Thyroid gland (tissue), 4 donors: ENCODE data around the gene CA7. TPM values are rescaled to one million over a fixed set of nuclear protein-coding genes. Genes with fewer than 3 reads are reported as not detected.

Source experiments
- DNase-seq, 2 donors: peaks; one replicate each; pipeline ENCODE4 v3.0.0-alpha.2; 2019
- H3K27ac ChIP-seq, 3 donors: fragments of 200-600 bp; sonication (generic); 1 replicate in 2 of 3; 2 replicates in 1 of 3; pipeline ENCODE4 v1.5.1; 2016 to 2019; ENCODE audit warnings: mild to moderate bottlenecking in 1 of 3, moderate library complexity in 1 of 3
- H3K27me3 ChIP-seq: fragments of 200-600 bp; sonication (generic); one replicate; pipeline ENCODE4 v1.5.1; 2019
- H3K36me3 ChIP-seq, 2 donors: fragments of 200-600 bp; sonication (generic); one replicate each; pipeline ENCODE4 v1.5.1; 2016 to 2019
- H3K4me1 ChIP-seq, 2 donors: fragments of 200-600 bp; sonication (generic); one replicate each; pipeline ENCODE4 v1.5.1; 2017 to 2019
- H3K4me3 ChIP-seq, 3 donors: fragments of 200-600 bp; sonication (generic); replicated peaks in 1 of 3; 1 replicate in 2 of 3; 2 replicates in 1 of 3; pipeline ENCODE4 v1.5.1; 2016; ENCODE audit warnings: mild to moderate bottlenecking in 1 of 3
- H3K9me3 ChIP-seq: fragments of 200-600 bp; sonication (generic); one replicate; pipeline ENCODE4 v1.5.1; 2017
- POLR2A ChIP-seq, 2 donors: fragments of 450-650 bp; IDR thresholded peaks; one replicate each; pipeline ENCODE4 v1.6.1; 2017; ENCODE audit warnings: antibody characterized with exemption in 2 of 2, mild to moderate bottlenecking in 2 of 2, moderate library complexity in 1 of 2
- WGBS, 2 donors: methylation state at CpG; one replicate each; pipeline ENCODE4 v1.1.5; 2017; 5-methylcytosine and 5-hydroxymethylcytosine counted together
- intact Hi-C: fragments of 100-400 bp; cut with DNase I; formaldehyde crosslinking; loops from one replicate; pipeline ENCODE4 v1.15.1; 2023
- total RNA-seq, 4 donors: library from RNA; depleted of rRNA; stranded (reverse); fragments of >200 nt; gene quantifications; one replicate each; pipeline ENCODE4 v1.2.3, GENCODE V29; 2016
- TF ChIP-seq, protein P1 (sequence below), 6 experiments: fragments of 200-600 bp in 3 of 6; fragments of 450-650 bp in 3 of 6; sonication (generic) in 3 of 6; IDR thresholded peaks; one replicate each; pipeline ENCODE4 v1.5.1; 2016 to 2019; ENCODE audit warnings: antibody characterized with exemption in 6 of 6, mild to moderate bottlenecking in 2 of 6, inconsistent platforms in 1 of 6, moderate library complexity in 1 of 6

CA7 gene
- total RNA-seq, 4 donors from 2014 or later = 0.46 TPM; not detected in 3

GRCh38 chr16:66871840-66872239 is 27.6 kb downstream of the CA7 start:
- Histone ChIP-seq H3K27me3 (no peaks in the 10 kb centered on the region), H3K4me1 (peaks cover 19 to 23% of the 10 kb centered on the region in 2 donors), H3K9me3 (no peaks in the 10 kb centered on the region), H3K4me3 (no peak overlapping the region), H3K27ac (no peak overlapping the region), H3K36me3 (no peaks in the 10 kb centered on the region)
- no peak for DNase-seq
- TF ChIP-seq, protein P1, sequence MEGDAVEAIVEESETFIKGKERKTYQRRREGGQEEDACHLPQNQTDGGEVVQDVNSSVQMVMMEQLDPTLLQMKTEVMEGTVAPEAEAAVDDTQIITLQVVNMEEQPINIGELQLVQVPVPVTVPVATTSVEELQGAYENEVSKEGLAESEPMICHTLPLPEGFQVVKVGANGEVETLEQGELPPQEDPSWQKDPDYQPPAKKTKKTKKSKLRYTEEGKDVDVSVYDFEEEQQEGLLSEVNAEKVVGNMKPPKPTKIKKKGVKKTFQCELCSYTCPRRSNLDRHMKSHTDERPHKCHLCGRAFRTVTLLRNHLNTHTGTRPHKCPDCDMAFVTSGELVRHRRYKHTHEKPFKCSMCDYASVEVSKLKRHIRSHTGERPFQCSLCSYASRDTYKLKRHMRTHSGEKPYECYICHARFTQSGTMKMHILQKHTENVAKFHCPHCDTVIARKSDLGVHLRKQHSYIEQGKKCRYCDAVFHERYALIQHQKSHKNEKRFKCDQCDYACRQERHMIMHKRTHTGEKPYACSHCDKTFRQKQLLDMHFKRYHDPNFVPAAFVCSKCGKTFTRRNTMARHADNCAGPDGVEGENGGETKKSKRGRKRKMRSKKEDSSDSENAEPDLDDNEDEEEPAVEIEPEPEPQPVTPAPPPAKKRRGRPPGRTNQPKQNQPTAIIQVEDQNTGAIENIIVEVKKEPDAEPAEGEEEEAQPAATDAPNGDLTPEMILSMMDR (IDR thresholded peaks at IDR 0.05) = no peak
- no peak for TF ChIP-seq POLR2A (IDR thresholded peaks at IDR 0.05)
- intact Hi-C loops = no loop called here
- 90 to 96% methylated on average over 3 of the region's 3 CpGs for WGBS, 2 donors

- H3K27ac ChIP-seq = peak overlapping the region in 1 of 3 donors; percentile 88
- intact Hi-C loops = no loop called here
- H3K9me3 ChIP-seq = no peaks in the 10 kb centered on the region
- no peak for DNase-seq
- 51 to 60% methylated on average over 4 of the region's 4 CpGs for WGBS, 2 donors
- no peak overlapping the region for H3K4me3 ChIP-seq
- H3K27me3 ChIP-seq = no peaks in the 10 kb centered on the region
- H3K4me1 ChIP-seq = peaks cover 19 to 23% of the 10 kb centered on the region in 2 donors
- TF ChIP-seq, protein P1 (IDR thresholded peaks at IDR 0.05) = no peak
- TF ChIP-seq POLR2A (IDR thresholded peaks at IDR 0.05) = no peak
- H3K36me3 ChIP-seq = no peaks in the 10 kb centered on the region
Measured at GRCh38 chr16:66872559-66872942, 28.3 kb downstream of the CA7 start.

DNA sequence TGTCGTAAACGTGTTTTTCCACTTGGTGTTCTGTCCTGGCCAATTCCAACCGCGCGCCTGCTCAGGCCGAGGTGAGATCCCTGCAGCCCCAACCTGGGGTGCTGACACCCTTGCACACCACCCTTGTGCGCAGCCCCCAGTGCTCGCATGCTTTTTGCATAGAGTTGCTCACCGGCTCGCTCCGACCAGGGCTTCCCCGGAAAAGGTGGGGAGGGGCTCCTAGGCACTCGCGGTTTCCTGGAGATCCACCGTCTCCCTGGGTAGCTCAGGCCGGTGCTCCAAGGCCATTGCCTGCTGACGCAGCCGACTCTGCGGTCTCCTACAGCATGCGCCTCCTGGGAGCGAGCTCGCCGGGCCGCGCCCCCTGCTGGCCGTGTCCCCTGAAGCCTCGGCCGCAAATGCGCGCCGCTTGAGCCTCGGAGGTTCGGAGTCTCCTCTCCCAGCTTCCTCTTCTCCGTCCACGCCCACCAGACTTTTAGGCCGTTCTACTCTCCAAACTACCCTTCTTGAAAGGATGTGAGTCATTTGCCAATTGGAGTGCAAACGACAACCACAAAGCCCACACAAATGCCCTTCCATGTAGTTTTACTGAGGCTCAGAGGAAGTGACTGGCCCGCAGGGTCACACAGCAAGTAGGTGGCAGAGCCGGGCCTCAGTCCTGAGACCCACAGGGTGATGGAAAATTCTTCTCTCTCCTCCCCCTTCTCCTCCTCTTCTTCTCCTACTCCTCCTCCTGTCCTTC is 28.9 kb downstream of the CA7 start:
- H3K4me3 ChIP-seq = peak overlapping the region in 1 of 3 donors; percentile 21
- peaks cover 19 to 23% of the 10 kb centered on the region in 2 donors for H3K4me1 ChIP-seq
- peak overlapping the region; percentile 81 to 88 (median 88) for H3K27ac ChIP-seq
- no peaks in the 10 kb centered on the region for H3K36me3 ChIP-seq
- H3K27me3 ChIP-seq = no peaks in the 10 kb centered on the region
- no peaks in the 10 kb centered on the region for H3K9me3 ChIP-seq
- intact Hi-C loops = no loop called here
- DNase-seq = peak; percentile 86 to 87
- 4 to 5% methylated on average over 37 to 39 of the region's 39 CpGs for WGBS, 2 donors
- peak in 1 of 2 donors; percentile 18 for TF ChIP-seq POLR2A (IDR thresholded peaks at IDR 0.05)
- TF ChIP-seq, protein P1 (IDR thresholded peaks at IDR 0.05) = peak; percentile 72 to 88 (median 82)

GRCh38 chr16:66873685-66874055 is 29.5 kb downstream of the CA7 start:
- no peak for TF ChIP-seq POLR2A (IDR thresholded peaks at IDR 0.05)
- TF ChIP-seq, protein P1 (IDR thresholded peaks at IDR 0.05) = no peak
- peak overlapping the region; percentile 87 to 88 (median 88) for H3K27ac ChIP-seq
- no peak for DNase-seq
- no peak overlapping the region for H3K4me3 ChIP-seq
- no peaks in the 10 kb centered on the region for H3K27me3 ChIP-seq
- peaks cover 19 to 23% of the 10 kb centered on the region in 2 donors for H3K4me1 ChIP-seq
- no peaks in the 10 kb centered on the region for H3K36me3 ChIP-seq
- intact Hi-C loops = no loop called here
- no peaks in the 10 kb centered on the region for H3K9me3 ChIP-seq

DNA sequence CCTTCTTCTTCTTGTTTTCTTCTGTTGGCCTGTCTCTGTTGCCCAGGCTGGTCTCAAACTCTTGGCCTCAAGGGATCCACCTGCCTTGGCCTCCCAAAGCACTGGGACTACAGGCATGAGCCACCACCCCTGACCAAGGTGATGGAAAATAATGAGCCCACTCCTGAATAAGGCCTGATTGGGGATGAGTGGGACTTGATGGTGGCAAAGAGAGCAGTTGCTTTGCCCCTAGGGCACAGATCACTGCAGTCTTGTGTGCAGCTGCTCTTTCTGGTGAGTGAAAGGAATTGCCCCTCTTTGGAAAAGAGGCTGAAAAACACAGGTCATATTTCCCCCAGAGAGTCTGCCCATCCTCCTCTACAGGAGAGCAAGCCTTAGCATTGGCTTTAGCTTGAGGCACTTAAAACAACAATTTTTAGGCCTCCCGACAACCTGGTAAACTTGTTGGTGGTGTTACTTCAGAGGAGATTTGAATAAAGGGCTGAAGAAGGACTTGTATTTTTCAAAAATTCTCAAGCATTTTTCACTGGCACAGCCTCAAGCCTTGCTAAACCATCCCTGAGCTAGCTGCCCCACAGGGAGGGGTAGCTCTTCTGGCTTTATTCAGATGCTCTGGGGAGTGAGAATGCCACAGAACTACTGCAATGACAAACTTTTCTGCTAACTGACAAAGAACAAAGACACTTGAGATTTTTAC is 30.0 kb downstream of the CA7 start:
- intact Hi-C loops = no loop called here
- H3K4me1 ChIP-seq = peaks cover 19 to 23% of the 10 kb centered on the region in 2 donors
- H3K27ac ChIP-seq = peak overlapping the region; percentile 74 to 87 (median 84)
- whole genome bisulfite sequencing, 2 donors = 5 to 20% methylated on average over 1 of the region's 1 CpG
- no peaks in the 10 kb centered on the region for H3K36me3 ChIP-seq
- H3K9me3 ChIP-seq = no peaks in the 10 kb centered on the region
- H3K27me3 ChIP-seq = no peaks in the 10 kb centered on the region
- no peak for TF ChIP-seq POLR2A (IDR thresholded peaks at IDR 0.05)
- TF ChIP-seq, protein P1 (IDR thresholded peaks at IDR 0.05) = no peak
- no peak overlapping the region for H3K4me3 ChIP-seq
- peak; percentile 66 to 76 for DNase-seq
